ENCODE measurements around the gene SLC26A1.

Gene SLC26A1

DNA sequence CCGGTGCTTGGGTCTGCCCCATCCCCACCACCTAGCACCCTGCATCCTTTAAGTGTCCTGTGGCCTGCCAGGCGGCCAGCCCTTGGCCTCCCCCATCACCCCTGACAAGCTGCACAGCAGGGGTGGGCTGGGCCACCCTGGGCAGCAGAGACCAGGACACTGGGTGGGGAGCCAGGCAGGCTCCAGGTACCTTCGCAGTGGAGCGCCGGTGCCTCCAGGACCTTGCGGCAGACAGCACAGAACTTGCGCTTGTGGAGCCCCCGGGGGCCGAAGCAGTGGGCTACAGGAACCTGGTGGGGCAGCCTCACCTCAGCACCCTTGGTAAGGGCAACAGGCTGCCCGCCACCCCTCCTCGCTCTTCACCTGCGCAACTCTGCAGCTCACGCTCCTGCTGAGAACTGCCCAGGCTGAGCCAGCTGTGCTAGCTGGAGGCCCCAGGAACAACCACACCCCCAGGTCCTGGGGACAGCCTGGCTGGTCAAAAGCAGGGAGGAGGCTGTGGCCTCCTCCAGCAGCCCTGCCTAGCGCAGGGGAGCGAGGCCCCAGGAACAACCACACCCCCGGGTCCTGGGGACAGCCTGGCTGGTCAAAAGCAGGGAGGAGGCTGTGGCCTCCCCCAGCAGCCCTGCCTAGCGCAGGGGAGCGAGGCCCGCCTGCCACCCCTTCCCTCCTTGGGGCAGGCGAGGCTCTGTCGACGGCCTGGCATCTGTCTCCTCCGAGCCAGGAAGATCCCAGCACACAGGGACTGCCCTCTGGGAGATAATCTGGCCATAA is 24.4 kb downstream of the SLC26A1 start:
- H3K9me3 ChIP-seq (ENCODE audit: control insufficient read depth, low read depth, low read length): no peaks in the 10 kb centered on the region
- H3K4me1 ChIP-seq (ENCODE audit: control insufficient read depth, low read depth, low read length): no peaks in the 10 kb centered on the region
- H3K27ac ChIP-seq (ENCODE audit: low read length): no peak overlapping the region
- H3K4me3 ChIP-seq (ENCODE audit: low read length): no peak overlapping the region
- no peak overlapping the region for H3K9ac ChIP-seq (ENCODE audit: low read length)
- peaks cover 64% of the 10 kb centered on the region for H3K27me3 ChIP-seq (ENCODE audit: control insufficient read depth, insufficient read depth, low read length)
- no peaks in the 10 kb centered on the region for H3K36me3 ChIP-seq (ENCODE audit: control insufficient read depth, low read depth, low read length)

DNA sequence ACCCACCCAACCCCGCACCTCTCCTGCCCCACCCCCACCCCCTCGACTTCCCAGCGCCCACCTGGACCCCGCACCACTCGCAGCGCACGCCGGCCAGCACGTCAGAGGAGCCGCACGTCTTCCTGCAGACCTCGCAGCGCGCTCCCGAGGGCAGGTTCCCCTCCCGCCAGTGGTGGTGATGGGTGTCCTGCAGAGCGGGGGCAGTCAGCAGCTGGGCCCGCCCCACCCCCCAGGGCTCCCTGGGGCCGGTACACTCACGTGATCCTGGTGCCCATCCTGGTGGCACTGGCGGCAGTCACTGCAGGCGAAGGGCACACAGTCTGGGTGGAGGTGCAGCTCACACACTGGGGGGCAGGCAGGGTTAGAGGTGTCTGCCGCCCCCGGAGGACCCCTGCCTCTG is 25.0 kb downstream of the SLC26A1 start:
- Histone ChIP-seq H3K4me3 (ENCODE audit: low read length) (no peak overlapping the region), H3K36me3 (ENCODE audit: control insufficient read depth, low read depth, low read length) (no peaks in the 10 kb centered on the region), H3K27ac (ENCODE audit: low read length) (no peak overlapping the region), H3K9me3 (ENCODE audit: control insufficient read depth, low read depth, low read length) (no peaks in the 10 kb centered on the region), H3K4me1 (ENCODE audit: control insufficient read depth, low read depth, low read length) (no peaks in the 10 kb centered on the region), H3K27me3 (ENCODE audit: control insufficient read depth, insufficient read depth, low read length) (peaks cover 64% of the 10 kb centered on the region), H3K9ac (ENCODE audit: low read length) (no peak overlapping the region)

DNA sequence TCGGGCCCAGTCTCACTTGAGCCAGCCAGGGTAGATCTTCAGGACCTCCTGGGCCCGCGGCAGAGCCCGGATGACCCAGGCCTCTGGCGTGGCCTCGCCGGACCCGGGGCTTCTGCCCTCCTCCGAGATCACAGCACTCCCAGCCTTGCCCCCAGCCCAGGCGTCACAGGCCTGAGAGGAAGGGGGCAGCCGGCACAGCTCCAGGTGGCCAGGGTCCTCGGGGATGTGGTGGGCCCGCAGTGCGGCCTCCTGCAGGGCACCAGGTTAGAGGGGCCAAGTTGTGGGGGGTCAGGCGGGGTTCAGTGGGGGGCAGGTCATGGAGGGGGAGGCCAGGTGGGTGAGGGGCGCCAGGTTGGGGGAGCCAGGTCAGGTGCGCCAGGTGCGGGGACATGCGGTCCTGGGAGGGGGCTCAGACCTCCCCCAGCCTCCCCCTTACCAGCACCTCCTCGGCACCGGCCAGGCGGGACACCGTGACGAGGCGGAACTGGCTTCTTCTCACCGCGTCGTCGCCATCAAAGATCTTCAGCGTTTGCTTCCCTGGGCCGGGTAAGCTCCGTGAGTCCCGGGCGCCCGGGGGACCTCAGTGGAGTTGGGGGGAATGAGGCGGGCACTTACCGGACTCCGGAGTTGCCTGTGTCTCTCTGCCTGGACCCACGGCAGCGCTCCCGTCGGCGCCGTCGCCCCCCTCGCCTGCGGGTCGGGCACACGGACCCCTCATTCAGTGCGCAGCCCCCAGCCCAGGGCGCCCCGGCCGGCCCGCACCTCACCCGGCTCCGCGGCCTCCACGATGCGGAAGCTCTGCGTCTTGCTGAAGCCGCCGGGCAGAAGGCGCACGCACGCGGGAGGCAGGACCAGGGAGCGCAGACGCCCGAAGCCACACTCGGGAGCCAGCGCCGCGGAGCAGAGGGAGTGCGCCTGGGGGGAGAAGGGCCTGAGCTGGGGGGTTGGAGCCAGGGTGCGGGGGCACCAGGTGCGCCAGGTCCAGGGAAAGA is 25.8 kb downstream of the SLC26A1 start:
- no peak overlapping the region for H3K4me3 ChIP-seq (ENCODE audit: low read length)
- no peak overlapping the region for H3K9ac ChIP-seq (ENCODE audit: low read length)
- H3K9me3 ChIP-seq (ENCODE audit: control insufficient read depth, low read depth, low read length): no peaks in the 10 kb centered on the region
- H3K4me1 ChIP-seq (ENCODE audit: control insufficient read depth, low read depth, low read length): no peaks in the 10 kb centered on the region
- H3K27me3 ChIP-seq (ENCODE audit: control insufficient read depth, insufficient read depth, low read length): peaks cover 57% of the 10 kb centered on the region
- H3K36me3 ChIP-seq (ENCODE audit: control insufficient read depth, low read depth, low read length): no peaks in the 10 kb centered on the region
- no peak overlapping the region for H3K27ac ChIP-seq (ENCODE audit: low read length)

DNA sequence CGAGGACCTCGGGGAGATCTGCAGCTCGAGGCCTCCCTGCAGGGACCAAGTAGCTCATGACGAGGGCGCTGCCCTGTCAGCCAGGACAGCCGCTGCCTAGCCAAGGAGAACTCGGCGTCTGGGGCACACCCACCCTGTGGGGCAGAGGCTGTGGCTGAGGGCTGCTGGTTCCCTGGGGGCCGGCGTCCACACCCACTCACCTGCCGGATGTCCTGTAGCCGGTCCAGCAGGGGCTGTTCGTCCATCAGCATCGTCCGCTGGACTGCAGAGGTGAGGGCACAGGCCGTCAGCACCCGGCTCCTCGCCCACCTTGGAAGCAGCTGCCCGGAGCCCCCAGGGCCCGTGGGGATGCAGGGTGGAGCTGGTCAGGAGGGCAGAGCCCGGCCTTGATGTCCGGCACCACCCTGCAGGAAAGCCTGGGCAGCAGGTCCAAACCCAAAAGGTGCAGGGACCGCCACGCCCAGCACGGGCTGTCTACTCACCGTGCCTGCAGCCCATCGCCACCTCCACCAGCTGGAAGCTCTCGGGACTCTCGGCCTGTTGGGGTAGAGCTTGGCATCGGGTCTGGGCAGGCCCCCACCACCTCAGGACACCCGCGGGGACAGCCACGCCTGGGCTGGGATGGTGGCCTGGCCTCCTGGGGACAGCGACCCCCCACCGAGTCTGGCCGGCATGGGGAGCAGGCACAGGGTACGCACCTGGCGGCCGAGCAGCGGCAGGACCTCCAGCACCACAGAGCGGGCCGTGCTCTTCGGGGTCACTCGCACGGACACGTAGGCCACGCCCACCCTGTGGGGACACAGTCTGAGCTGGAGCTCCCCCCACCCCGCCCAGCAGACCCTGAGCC is 26.7 kb downstream of the SLC26A1 start:
- Histone ChIP-seq H3K4me1 (ENCODE audit: control insufficient read depth, low read depth, low read length) (no peaks in the 10 kb centered on the region), H3K4me3 (ENCODE audit: low read length) (no peak overlapping the region), H3K9me3 (ENCODE audit: control insufficient read depth, low read depth, low read length) (no peaks in the 10 kb centered on the region), H3K27ac (ENCODE audit: low read length) (no peak overlapping the region), H3K9ac (ENCODE audit: low read length) (no peak overlapping the region), H3K36me3 (ENCODE audit: control insufficient read depth, low read depth, low read length) (no peaks in the 10 kb centered on the region), H3K27me3 (ENCODE audit: control insufficient read depth, insufficient read depth, low read length) (peaks cover 48% of the 10 kb centered on the region)

DNA sequence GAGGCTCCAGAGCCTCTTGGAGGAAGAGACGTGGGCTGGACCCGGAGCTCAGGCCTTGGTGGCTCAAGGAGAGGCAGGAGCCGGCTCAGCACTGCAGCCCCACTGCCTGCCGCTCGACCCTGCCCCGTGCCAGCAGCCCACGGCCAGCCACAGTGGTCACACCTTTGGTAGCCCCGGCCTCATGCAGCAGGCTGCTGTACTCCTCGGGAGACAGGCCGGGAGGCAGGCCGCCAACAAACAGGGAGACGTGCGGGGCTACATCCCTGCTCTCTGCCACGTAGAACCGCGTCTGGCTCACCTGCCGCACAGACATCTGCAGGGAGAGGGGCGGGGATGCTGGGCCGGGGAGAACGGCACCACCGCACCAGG is 27.5 kb downstream of the SLC26A1 start:
- Histone ChIP-seq H3K4me3 (ENCODE audit: low read length) (no peak overlapping the region), H3K27ac (ENCODE audit: low read length) (no peak overlapping the region), H3K4me1 (ENCODE audit: control insufficient read depth, low read depth, low read length) (no peaks in the 10 kb centered on the region), H3K27me3 (ENCODE audit: control insufficient read depth, insufficient read depth, low read length) (peaks cover 41% of the 10 kb centered on the region), H3K36me3 (ENCODE audit: control insufficient read depth, low read depth, low read length) (no peaks in the 10 kb centered on the region), H3K9ac (ENCODE audit: low read length) (no peak overlapping the region), H3K9me3 (ENCODE audit: control insufficient read depth, low read depth, low read length) (no peaks in the 10 kb centered on the region)

GRCh38 chr4:965048-965765 is 28.0 kb downstream of the SLC26A1 start:
- Histone ChIP-seq H3K27me3 (ENCODE audit: control insufficient read depth, insufficient read depth, low read length) (peaks cover 35% of the 10 kb centered on the region), H3K4me3 (ENCODE audit: low read length) (no peak overlapping the region), H3K4me1 (ENCODE audit: control insufficient read depth, low read depth, low read length) (no peaks in the 10 kb centered on the region), H3K36me3 (ENCODE audit: control insufficient read depth, low read depth, low read length) (no peaks in the 10 kb centered on the region), H3K9ac (ENCODE audit: low read length) (no peak overlapping the region), H3K9me3 (ENCODE audit: control insufficient read depth, low read depth, low read length) (no peaks in the 10 kb centered on the region), H3K27ac (ENCODE audit: low read length) (no peak overlapping the region)

- H3K4me3 ChIP-seq (ENCODE audit: low read length): no peak overlapping the region
- H3K9ac ChIP-seq (ENCODE audit: low read length): no peak overlapping the region
- H3K27ac ChIP-seq (ENCODE audit: low read length): no peak overlapping the region
- no peaks in the 10 kb centered on the region for H3K4me1 ChIP-seq (ENCODE audit: control insufficient read depth, low read depth, low read length)
- H3K36me3 ChIP-seq (ENCODE audit: control insufficient read depth, low read depth, low read length): no peaks in the 10 kb centered on the region
- H3K27me3 ChIP-seq (ENCODE audit: control insufficient read depth, insufficient read depth, low read length): peaks cover 33% of the 10 kb centered on the region
- H3K9me3 ChIP-seq (ENCODE audit: control insufficient read depth, low read depth, low read length): no peaks in the 10 kb centered on the region
Observed at GRCh38 chr4:964346-965025, 28.7 kb downstream of the SLC26A1 start.

GRCh38 chr4:963276-964225 is 29.7 kb downstream of the SLC26A1 start:
- Histone ChIP-seq H3K27me3 (ENCODE audit: control insufficient read depth, insufficient read depth, low read length) (peaks cover 24% of the 10 kb centered on the region), H3K4me1 (ENCODE audit: control insufficient read depth, low read depth, low read length) (no peaks in the 10 kb centered on the region), H3K27ac (ENCODE audit: low read length) (no peak overlapping the region), H3K9me3 (ENCODE audit: control insufficient read depth, low read depth, low read length) (no peaks in the 10 kb centered on the region), H3K9ac (ENCODE audit: low read length) (no peak overlapping the region), H3K36me3 (ENCODE audit: control insufficient read depth, low read depth, low read length) (no peaks in the 10 kb centered on the region), H3K4me3 (ENCODE audit: low read length) (no peak overlapping the region)

- no peaks in the 10 kb centered on the region for H3K36me3 ChIP-seq (ENCODE audit: control insufficient read depth, low read depth, low read length)
- no peak overlapping the region for H3K4me3 ChIP-seq (ENCODE audit: low read length)
- peaks cover 15% of the 10 kb centered on the region for H3K27me3 ChIP-seq (ENCODE audit: control insufficient read depth, insufficient read depth, low read length)
- H3K27ac ChIP-seq (ENCODE audit: low read length): no peak overlapping the region
- H3K9me3 ChIP-seq (ENCODE audit: control insufficient read depth, low read depth, low read length): no peaks in the 10 kb centered on the region
- no peak overlapping the region for H3K9ac ChIP-seq (ENCODE audit: low read length)
- H3K4me1 ChIP-seq (ENCODE audit: control insufficient read depth, low read depth, low read length): no peaks in the 10 kb centered on the region
Observed at GRCh38 chr4:962231-963208, 30.7 kb downstream of the SLC26A1 start.

Measured in iPS-18a (cell line).